IMR-90 (cell line): ENCODE results near the gene CALN1. TPM values are rescaled to one million over a fixed set of nuclear protein-coding genes. Genes with fewer than 3 reads are reported as not detected.

Experiments
- ATAC-seq: fragments of 200-7000 bp; cut with Tn5 transposase; 2 replicates; pipeline ENCODE4 v1.9.1; 2020; ENCODE audit warnings: low read depth, mild to moderate bottlenecking, moderate library complexity
- BruUV-seq: library from RNA; stranded (reverse); fragments of 400-500 nt; replicated peaks from 2 replicates; lab custom pipeline; 2021; lab: Mats Ljungman, UMichigan
- CTCF ChIA-PET: fragments of 300-600 bp; formaldehyde crosslinking; extraction: SDS; loops from one replicate; lab custom pipeline; 2021; ENCODE audit warnings: antibody characterized with exemption; lab: Yijun Ruan, JAX
- POLR2A ChIA-PET: fragments of 300-600 bp; sonication (Branson Sonifier 250); formaldehyde crosslinking; loops from one replicate; lab custom pipeline; 2022; ENCODE audit warnings: antibody characterized with exemption; ENCODE audit not compliant: unreplicated experiment; lab: Charles Lee
- DNase-seq: peaks from one replicate; pipeline ENCODE4 v3.0.0; 2013
- H2AFZ ChIP-seq: replicated peaks from 2 replicates; pipeline ENCODE3; 2013; ENCODE audit warnings: low read length, mild to moderate bottlenecking; ENCODE audit not compliant: poor library complexity
- H2AK5ac ChIP-seq: 2 replicates; pipeline ENCODE4 v1.6.1; 2013; ENCODE audit warnings: low read depth, low read length, inconsistent platforms
- H2AK9ac ChIP-seq: replicated peaks from 2 replicates; pipeline ENCODE3; 2013; ENCODE audit warnings: mild to moderate bottlenecking, low read depth, low read length, moderate library complexity; ENCODE audit not compliant: poor library complexity
- H2BK120ac ChIP-seq: 2 replicates; pipeline ENCODE4 v1.6.1; 2013; ENCODE audit warnings: low read depth, low read length, inconsistent platforms
- H2BK15ac ChIP-seq: 3 replicates; pipeline ENCODE4 v1.6.1; 2013; ENCODE audit warnings: low read depth, low read length, inconsistent platforms
- H2BK20ac ChIP-seq: 2 replicates; pipeline ENCODE4 v1.6.1; 2013; ENCODE audit warnings: low read depth, mild to moderate bottlenecking, inconsistent platforms, low read length, moderate library complexity
- H2BK5ac ChIP-seq: 2 replicates; pipeline ENCODE4 v1.6.1; 2013; ENCODE audit warnings: mild to moderate bottlenecking, low read depth, low read length, inconsistent platforms; ENCODE audit not compliant: poor library complexity, severe bottlenecking
- H3K14ac ChIP-seq: replicated peaks from 2 replicates; pipeline ENCODE4 v1.6.1; 2013; ENCODE audit warnings: low read depth, low read length, inconsistent platforms
- H3K18ac ChIP-seq: 2 replicates; pipeline ENCODE4 v1.6.1; 2013; ENCODE audit warnings: low read depth, low read length, control low read depth
- H3K23ac ChIP-seq: 2 replicates; pipeline ENCODE4 v1.6.1; 2013; ENCODE audit warnings: low read depth, low read length, inconsistent platforms
- H3K27ac ChIP-seq: 2 replicates; pipeline ENCODE4 v1.5.1; 2013; ENCODE audit warnings: mild to moderate bottlenecking, control low read depth, low read length; ENCODE audit not compliant: insufficient read depth
- H3K27me3 ChIP-seq: 2 replicates; pipeline ENCODE4 v1.6.1; 2013; ENCODE audit warnings: low read length; ENCODE audit not compliant: control insufficient read depth, insufficient read depth
- H3K36me3 ChIP-seq: 2 replicates; pipeline ENCODE4 v1.6.1; 2013; ENCODE audit warnings: low read length, mixed read lengths; ENCODE audit not compliant: control insufficient read depth, insufficient read depth
- H3K4ac ChIP-seq: 2 replicates; pipeline ENCODE4 v1.6.1; 2013; ENCODE audit warnings: low read depth, low read length, inconsistent platforms
- H3K4me1 ChIP-seq: 2 replicates; pipeline ENCODE4 v1.6.1; 2013; ENCODE audit warnings: low read length, mixed read lengths; ENCODE audit not compliant: control insufficient read depth, insufficient read depth
- H3K4me2 ChIP-seq: 2 replicates; pipeline ENCODE4 v1.6.1; 2013; ENCODE audit warnings: low read depth, mild to moderate bottlenecking, control low read depth, low read length, moderate library complexity
- H3K4me3 ChIP-seq: 2 replicates; pipeline ENCODE4 v1.5.1; 2013; ENCODE audit warnings: low read depth, mild to moderate bottlenecking, control low read depth, low read length, moderate library complexity; ENCODE audit not compliant: insufficient read depth
- H3K56ac ChIP-seq: 2 replicates; pipeline ENCODE4 v1.6.1; 2013; ENCODE audit warnings: low read length, inconsistent platforms; ENCODE audit not compliant: insufficient read depth; ENCODE audit errors: extremely low read depth
- H3K79me1 ChIP-seq, 2 experiments: 2 replicates each; pipeline ENCODE4 v1.6.1; 2013; ENCODE audit warnings: low read length in 2 of 2, inconsistent platforms in 1 of 2, low read depth in 1 of 2
- H3K9ac ChIP-seq: 2 replicates; pipeline ENCODE4 v1.6.1; 2013; ENCODE audit warnings: low read depth, low read length, control low read depth
- H3K9me1 ChIP-seq: 2 replicates; pipeline ENCODE4 v1.6.1; 2013; ENCODE audit warnings: low read length, inconsistent platforms; ENCODE audit not compliant: insufficient read depth
- H3K9me3 ChIP-seq: 2 replicates; pipeline ENCODE4 v1.6.1; 2013; ENCODE audit warnings: low read length; ENCODE audit not compliant: control insufficient read depth, insufficient read depth
- H4K20me1 ChIP-seq: 2 replicates; pipeline ENCODE4 v1.6.1; 2013; ENCODE audit warnings: low read length, inconsistent platforms; ENCODE audit not compliant: insufficient read depth
- H4K5ac ChIP-seq: 2 replicates; pipeline ENCODE4 v1.6.1; 2013; ENCODE audit warnings: mild to moderate bottlenecking, low read depth, low read length, control low read depth
- H4K8ac ChIP-seq, 2 experiments: 2 replicates each; pipeline ENCODE4 v1.6.1; 2013; ENCODE audit warnings: low read depth in 2 of 2, low read length in 2 of 2, control low read depth in 1 of 2, inconsistent platforms in 1 of 2
- H4K91ac ChIP-seq: 2 replicates; pipeline ENCODE4 v1.6.1; 2013; ENCODE audit warnings: low read depth, low read length, inconsistent platforms; ENCODE audit not compliant: insufficient read depth
- BHLHE40 ChIP-seq: fragments of 150-350 bp; IDR thresholded peaks from 2 replicates; pipeline ENCODE4 v1.6.1; 2016; ENCODE audit warnings: mild to moderate bottlenecking, low read depth, low read length
- CEBPB ChIP-seq: IDR thresholded peaks from 2 replicates; pipeline ENCODE4 v1.6.1; 2012; ENCODE audit warnings: low read depth, low read length, improper control_type of control experiment
- CHD1 ChIP-seq: IDR thresholded peaks from 2 replicates; pipeline ENCODE4 v1.6.1; 2012; ENCODE audit warnings: low read depth, low read length, improper control_type of control experiment
- CTCF ChIP-seq: conservative IDR thresholded peaks from 2 replicates; pipeline ENCODE4 v1.5.1; 2012; ENCODE audit warnings: mild to moderate bottlenecking, low read depth, low read length, improper control_type of control experiment
- ELK1 ChIP-seq: fragments of 150-350 bp; IDR thresholded peaks from 2 replicates; pipeline ENCODE4 v1.6.1; 2016; ENCODE audit warnings: low read depth, mild to moderate bottlenecking, low read length, moderate library complexity, borderline replicate concordance
- FOS ChIP-seq: fragments of 150-350 bp; IDR thresholded peaks from 2 replicates; pipeline ENCODE4 v1.6.1; 2016; ENCODE audit warnings: low read depth, low read length
- MAFK ChIP-seq: IDR thresholded peaks from 2 replicates; pipeline ENCODE4 v1.6.1; 2012; ENCODE audit warnings: low read depth, low read length, improper control_type of control experiment
- MAZ ChIP-seq: IDR thresholded peaks from 2 replicates; pipeline ENCODE4 v1.6.1; 2012; ENCODE audit warnings: low read depth, mild to moderate bottlenecking, low read length, improper control_type of control experiment, moderate library complexity, borderline replicate concordance
- MXI1 ChIP-seq: IDR thresholded peaks from 2 replicates; pipeline ENCODE4 v1.6.1; 2012; ENCODE audit warnings: low read depth, mild to moderate bottlenecking, low read length, moderate library complexity, borderline replicate concordance
- NFE2L2 ChIP-seq: fragments of 150-350 bp; IDR thresholded peaks from 2 replicates; pipeline ENCODE4 v1.6.1; 2016; ENCODE audit warnings: low read depth, mild to moderate bottlenecking, low read length
- POLR2A ChIP-seq: IDR thresholded peaks from 2 replicates; pipeline ENCODE4 v1.6.1; 2012; ENCODE audit warnings: mild to moderate bottlenecking, low read depth, low read length
- RAD21 ChIP-seq: IDR thresholded peaks from 2 replicates; pipeline ENCODE4 v1.6.1; 2012; ENCODE audit warnings: low read length, improper control_type of control experiment
- RCOR1 ChIP-seq: IDR thresholded peaks from 2 replicates; pipeline ENCODE4 v1.6.1; 2012; ENCODE audit warnings: mild to moderate bottlenecking, low read length, improper control_type of control experiment; ENCODE audit not compliant: insufficient replicate concordance
- RFX5 ChIP-seq: IDR thresholded peaks from 2 replicates; pipeline ENCODE4 v1.8.0; 2012; ENCODE audit warnings: low read depth, mild to moderate bottlenecking, low read length, moderate library complexity
- SMC3 ChIP-seq: fragments of 150-350 bp; IDR thresholded peaks from 2 replicates; pipeline ENCODE4 v1.6.1; 2016; ENCODE audit warnings: low read depth, mild to moderate bottlenecking, antibody characterized with exemption, low read length, moderate library complexity
- USF2 ChIP-seq: fragments of 150-350 bp; IDR thresholded peaks from 2 replicates; pipeline ENCODE4 v1.6.1; 2017; ENCODE audit warnings: mild to moderate bottlenecking, antibody characterized with exemption, low read length, low read depth
- WGBS, 2 experiments: methylation state at CpG; one replicate each; pipeline versions ENCODE4 v1.1.5 to v1.1.7; 2013; ENCODE audit warnings: missing lambda C conversion rate in 2 of 2; ENCODE audit not compliant: insufficient read length in 1 of 2; ENCODE audit errors: extremely low coverage in 2 of 2; 5-methylcytosine and 5-hydroxymethylcytosine counted together
- dilution Hi-C: fragments of 300-500 bp; cut with HindIII; formaldehyde crosslinking; loops from one replicate; pipeline ENCODE4 v1.14.3; 2018; ENCODE audit warnings: low sequenced_read_pairs; ENCODE audit not compliant: unreplicated experiment
- in situ Hi-C: fragments of 300-500 bp; cut with MboI; formaldehyde crosslinking; loops from 3 replicates; pipeline ENCODE4 v1.14.3; 2019; ENCODE audit warnings: low sequenced_read_pairs, inconsistent platforms, mixed read lengths
- intact Hi-C: fragments of 100-400 bp; cut with micrococcal nuclease; formaldehyde crosslinking; loops from 2 replicates; pipeline ENCODE4 v1.10.0; 2022
- polyA plus RNA-seq, 3 experiments: library from polyadenylated mRNA; depleted of rRNA; stranded (reverse); fragments of >200 nt; gene quantifications; 2 replicates each; pipeline ENCODE4 v1.2.3, GENCODE V29; 2012; ENCODE audit warnings: low replicate concordance in 1 of 3
- total RNA-seq: library from RNA; depleted of rRNA; stranded (reverse); fragments of >200 nt; gene quantifications from 2 replicates; pipeline ENCODE4 v1.2.3, GENCODE V29; 2012

CALN1 gene
- total and polyA plus RNA-seq, 2 of the 4 experiments (the other 2 are of a cell fraction), result not detected

GRCh38 chr7:72159911-72160310 is 252.2 kb downstream of the CALN1 start:
- Histone ChIP-seq H3K27ac (no peak overlapping the region), H3K4me3 (no peak overlapping the region), H3K27me3 (no peaks in the 10 kb centered on the region), H3K18ac (no peak overlapping the region), H4K20me1 (no peaks in the 10 kb centered on the region), H3K79me1 (no peaks in the 10 kb centered on the region), H3K14ac (no peak overlapping the region), H2AK9ac (no peak overlapping the region), H3K9ac (no peak overlapping the region), H3K9me1 (no peaks in the 10 kb centered on the region), H4K5ac (no peak overlapping the region), H3K36me3 (no peaks in the 10 kb centered on the region), H4K91ac (no peak overlapping the region), H2AFZ (no peak overlapping the region), H4K8ac (no peak overlapping the region), H3K4me2 (no peak overlapping the region), H3K56ac (no peak overlapping the region), H2BK120ac (no peak overlapping the region), H3K23ac (no peak overlapping the region), H3K4ac (no peak overlapping the region), H2AK5ac (no peak overlapping the region), H2BK15ac (no peak overlapping the region), H3K4me1 (no peaks in the 10 kb centered on the region), H3K9me3 (peaks cover 24% of the 10 kb centered on the region), H2BK5ac (no peak overlapping the region), H2BK20ac (no peak overlapping the region)
- CTCF ChIA-PET, result no interaction called here
- no CpG with 5 or more reads among the region's 4 CpGs for WGBS, 2 experiments
- POLR2A ChIA-PET, result no interaction called here
- dilution Hi-C loops, result no loop called here
- ATAC-seq (no peak), DNase-seq (no peak)
- intact Hi-C loops, result no loop called here
- no TSS peak for BruUV-seq
- in situ Hi-C loops, result no loop called here
- TF ChIP-seq MAFK (no peak), RCOR1 (no peak), MAZ (no peak), NFE2L2 (no peak), BHLHE40 (no peak), RAD21 (no peak), RFX5 (no peak), CEBPB (no peak), CTCF (no peak), POLR2A (no peak), MXI1 (no peak), ELK1 (no peak), USF2 (no peak), SMC3 (no peak), FOS (no peak), CHD1 (no peak)
